HepG2 (cell line): ENCODE data around the gene CMTM1.

Experiments
- CCAR2 ChIP-seq: fragments of 200-400 bp; formaldehyde crosslinking; optimal IDR thresholded peaks from 2 replicates; pipeline ENCODE3; 2018; ENCODE audit warnings: low read depth, mild to moderate bottlenecking, low read length, moderate library complexity
- CHD2 ChIP-seq: IDR thresholded peaks from 2 replicates; pipeline ENCODE4 v1.6.1; 2011; ENCODE audit warnings: low read depth, low read length, improper control_type of control experiment
- CTCF ChIP-seq: sonication (generic); formaldehyde crosslinking; IDR thresholded peaks from 2 replicates; pipeline ENCODE4 v1.5.0; 2020; ENCODE audit warnings: mild to moderate bottlenecking, missing genetic modification reagents, moderate library complexity
- IRF2 ChIP-seq: IDR thresholded peaks from 2 replicates; pipeline ENCODE4 v1.6.1; 2018; ENCODE audit warnings: missing genetic modification reagents, missing compliant biosample characterization
- MAZ ChIP-seq, 2 experiments: sonication (generic) in 1 of 2; formaldehyde crosslinking in 1 of 2; IDR thresholded peaks; 2 replicates each; pipeline versions ENCODE4 v1.5.0 to v1.6.1; 2012 to 2020; ENCODE audit warnings: low read depth in 2 of 2, mild to moderate bottlenecking in 2 of 2, borderline replicate concordance in 1 of 2, improper control_type of control experiment in 1 of 2, low read length in 1 of 2, missing genetic modification reagents in 1 of 2, moderate library complexity in 1 of 2
- REST ChIP-seq, 2 experiments: IDR thresholded peaks; 2 replicates each; pipeline ENCODE4 v1.6.1; 2011 to 2012; ENCODE audit warnings: low read length in 2 of 2, borderline replicate concordance in 1 of 2, low read depth in 1 of 2, mild to moderate bottlenecking in 1 of 2, moderate library complexity in 1 of 2
- ZNF253 ChIP-seq: sonication (generic); formaldehyde crosslinking; IDR thresholded peaks from 2 replicates; pipeline ENCODE4 v1.8.0; 2022; ENCODE audit warnings: mild to moderate bottlenecking, missing genetic modification reagents, borderline replicate concordance

- TF ChIP-seq REST (IDR thresholded peaks at IDR 0.05; ENCODE audit: borderline replicate concordance in 1 of 2, low read depth in 1 of 2, low read length in 2 of 2) (no peak), CTCF (CRISPR knock-in tag) (no peak), CCAR2 (no peak), MAZ (IDR thresholded peaks at IDR 0.05; ENCODE audit: borderline replicate concordance, low read depth, low read length) (no peak), MAZ (CRISPR knock-in tag; IDR thresholded peaks at IDR 0.05; ENCODE audit: low read depth) (no peak), CHD2 (no peak), IRF2 (no peak), ZNF253 (CRISPR knock-in tag) (no peak)
These were observed 49.8 kb upstream of the CMTM1 start for GRCh38 chr16:66516509-66516807.
